Measurements from ENCODE around the gene VPS18.
"Not testable (repeated sequence)": the region's sequence is repeated elsewhere in the genome, so short reads cannot be mapped to it uniquely, and the experiment has no call there.

Gene VPS18

GRCh38 chr15:40893733-40894680 is at the start of gene VPS18:
TSS of gene VPS18 (plus strand) at chr15:40894450. CDS start at chr15:40894769, 319 bp downstream.
- peak; percentile 100 for DNase-seq (ENCODE audit: low spot score)

GRCh38 chr15:40844696-40845030 is 49.6 kb upstream of the VPS18 start:
- DNase-seq (ENCODE audit: low spot score) = no peak

- DNase-seq (ENCODE audit: low spot score) = no peak
These were observed 49.2 kb upstream of the VPS18 start for GRCh38 chr15:40845036-40845435.

GRCh38 chr15:40845511-40846284 is 48.6 kb upstream of the VPS18 start:
- peak; percentile 94 for DNase-seq (ENCODE audit: low spot score)

- DNase-seq (ENCODE audit: low spot score) = no peak
These were observed 47.4 kb upstream of the VPS18 start for GRCh38 chr15:40846841-40847222.

GRCh38 chr15:40847223-40847961 is 46.9 kb upstream of the VPS18 start:
- peak; percentile 57 for DNase-seq (ENCODE audit: low spot score)

- no peak for DNase-seq (ENCODE audit: low spot score)
These were observed 43.6 kb upstream of the VPS18 start for GRCh38 chr15:40850576-40851112.

- DNase-seq (ENCODE audit: low spot score) = no peak
These were observed 41.7 kb upstream of the VPS18 start for GRCh38 chr15:40852529-40852928.

- DNase-seq (ENCODE audit: low spot score) = no peak
These were observed 40.9 kb upstream of the VPS18 start for GRCh38 chr15:40853241-40853890.

GRCh38 chr15:40854161-40854560 is 40.1 kb upstream of the VPS18 start:
- DNase-seq (ENCODE audit: low spot score) = no peak

- DNase-seq (ENCODE audit: low spot score) = no peak
These were observed 38.5 kb upstream of the VPS18 start for GRCh38 chr15:40855706-40856234.

- DNase-seq (ENCODE audit: low spot score) = no peak
These were observed 37.5 kb upstream of the VPS18 start for GRCh38 chr15:40856746-40857145.

GRCh38 chr15:40857601-40858341 is 36.5 kb upstream of the VPS18 start:
- peak; percentile 76 for DNase-seq (ENCODE audit: low spot score)

GRCh38 chr15:40858706-40859105 is 35.5 kb upstream of the VPS18 start:
- no peak for DNase-seq (ENCODE audit: low spot score)

GRCh38 chr15:40859206-40859851 is 34.9 kb upstream of the VPS18 start:
- peak; percentile 61 for DNase-seq (ENCODE audit: low spot score)

GRCh38 chr15:40861147-40861546 is 33.1 kb upstream of the VPS18 start:
- not testable (repeated sequence) for DNase-seq (ENCODE audit: low spot score)

- no peak for DNase-seq (ENCODE audit: low spot score)
These were observed 30.5 kb upstream of the VPS18 start for GRCh38 chr15:40863660-40864270.

GRCh38 chr15:40867199-40867598 is 27.1 kb upstream of the VPS18 start:
- DNase-seq (ENCODE audit: low spot score) = no peak

GRCh38 chr15:40869686-40870085 is 24.6 kb upstream of the VPS18 start:
- no peak for DNase-seq (ENCODE audit: low spot score)

GRCh38 chr15:40870716-40871115 is 23.5 kb upstream of the VPS18 start:
- no peak for DNase-seq (ENCODE audit: low spot score)

Data from LoVo (cell line).